ENCODE data around the gene EDEM3. TPM values are rescaled to one million over a fixed set of nuclear protein-coding genes. Genes with fewer than 3 reads are reported as not detected.

The EDEM3 gene
- total RNA-seq, 1 experiment from 2014 or later = 14.0 TPM

GRCh38 chr1:184800876-184801275 lies 46.2 kb upstream of the EDEM3 start:
- DNase-seq = no peak
- no peaks in the 10 kb centered on the region for H3K79me2 ChIP-seq (ENCODE audit: insufficient read depth, low read length)
- H3K79me1 ChIP-seq (ENCODE audit: insufficient read depth, low read depth, low read length, poor library complexity, severe bottlenecking) = no peaks in the 10 kb centered on the region
- H3K23ac ChIP-seq (ENCODE audit: insufficient read length, low read depth, low read length) = no peak overlapping the region
- no peak overlapping the region for H3K56ac ChIP-seq (ENCODE audit: insufficient read length, low read depth, low read length)
- H3K27ac ChIP-seq (ENCODE audit: insufficient read length, low read depth, low read length) = no peak overlapping the region
- no CpG with 5 or more reads among the region's 3 CpGs for WGBS (ENCODE audit: extremely low coverage, insufficient read length, low lambda C conversion rate)
- Mint-ChIP-seq H3K4me3 (no peak overlapping the region), H3K27me3 (ENCODE audit: low read depth) (no peaks in the 10 kb centered on the region), H3K27ac (no peak overlapping the region), H3K4me1 (peaks cover 0 to 6% of the 10 kb centered on the region in 2 experiments; a peak in 2 of 4 replicates), H3K36me3 (ENCODE audit: insufficient read depth in 1 of 3, low read depth in 3 of 3) (peaks cover 0 to 8% (median 2%) of the 10 kb centered on the region in 3 experiments; a peak in 4 of 7 replicates), H3K9me3 (no peaks in the 10 kb centered on the region)
- no peak overlapping the region for H2BK20ac ChIP-seq (ENCODE audit: low read depth, low read length, poor library complexity, severe bottlenecking)
- no peaks in the 10 kb centered on the region for H3K27me3 ChIP-seq (ENCODE audit: insufficient read depth, low read length)
- no peak overlapping the region for H3T11ph ChIP-seq (ENCODE audit: low read length)
- H4K91ac ChIP-seq (ENCODE audit: insufficient read length, low read depth, low read length) = no peak overlapping the region
- H2BK15ac ChIP-seq (ENCODE audit: low read depth, low read length) = no peak overlapping the region
- H2AFZ ChIP-seq (ENCODE audit: low read length) = no peak overlapping the region
- no peak overlapping the region for H4K5ac ChIP-seq (ENCODE audit: insufficient read length, low read depth, low read length)
- no peak overlapping the region for H3K4me2 ChIP-seq (ENCODE audit: insufficient read depth, insufficient read length, low read length)
- H3K23me2 ChIP-seq (ENCODE audit: insufficient read length, low read depth, low read length, poor library complexity, severe bottlenecking) = no peaks in the 10 kb centered on the region
- no peaks in the 10 kb centered on the region for H4K20me1 ChIP-seq (ENCODE audit: control insufficient read depth, insufficient read depth, insufficient read length)
- no peak overlapping the region for H3K4ac ChIP-seq (ENCODE audit: low read depth, low read length)
- H2AK5ac ChIP-seq (ENCODE audit: insufficient read length, low read length) = no peak overlapping the region
- no peak overlapping the region for H4K8ac ChIP-seq (replicated peaks; ENCODE audit: insufficient read length, low read depth, low read length)
- H3K4me1 ChIP-seq (ENCODE audit: insufficient read depth, low read length) = no peaks in the 10 kb centered on the region
- H2BK120ac ChIP-seq (ENCODE audit: low read depth, low read length, poor library complexity, severe bottlenecking) = no peak overlapping the region
- no peak overlapping the region for H2BK12ac ChIP-seq (ENCODE audit: insufficient read length, low read depth, low read length)
- H3K9ac ChIP-seq (ENCODE audit: extremely low read depth, insufficient read length, low read length) = no peak overlapping the region
- no peaks in the 10 kb centered on the region for H3K9me3 ChIP-seq (ENCODE audit: control insufficient read depth, low read depth, low read length)
- no peak overlapping the region for H2BK5ac ChIP-seq (ENCODE audit: insufficient read length, low read length)
- H3K14ac ChIP-seq (ENCODE audit: insufficient read depth, low read length) = no peak overlapping the region
- H3K18ac ChIP-seq (ENCODE audit: insufficient read length, low read depth, low read length) = no peak overlapping the region
- TF ChIP-seq CTCF (conservative IDR thresholded peaks at IDR 0.05) = no peak
